Large intestine (tissue), 3 donors: ENCODE measurements around the gene GH2. TPM values are rescaled to one million over a fixed set of nuclear protein-coding genes. Genes with fewer than 3 reads are reported as not detected.
"Not testable (repeated sequence)": the region's sequence is repeated elsewhere in the genome, so short reads cannot be mapped to it uniquely, and the experiment has no call there.

Experiments used
- DNase-seq, 2 donors: peaks; one replicate each; pipeline versions ENCODE4 v3.0.0 to v3.0.0-alpha.2; 2013
- H3K27ac ChIP-seq: one replicate; pipeline ENCODE4 v1.5.1; 2013; ENCODE audit warnings: low read length
- H3K27me3 ChIP-seq: 2 replicates; pipeline ENCODE4 v1.6.1; 2013; ENCODE audit warnings: low read length; ENCODE audit not compliant: control insufficient read depth, insufficient read depth
- H3K36me3 ChIP-seq: 2 replicates; pipeline ENCODE4 v1.6.1; 2013; ENCODE audit warnings: low read length; ENCODE audit not compliant: control insufficient read depth, insufficient read depth
- H3K4me1 ChIP-seq: one replicate; pipeline ENCODE4 v1.6.1; 2013; ENCODE audit warnings: low read length; ENCODE audit not compliant: control insufficient read depth, insufficient read depth
- H3K4me3 ChIP-seq: one replicate; pipeline ENCODE4 v1.5.1; 2013; ENCODE audit warnings: low read length
- H3K9me3 ChIP-seq: one replicate; pipeline ENCODE4 v1.6.1; 2013; ENCODE audit warnings: mild to moderate bottlenecking, low read depth, low read length, moderate library complexity; ENCODE audit not compliant: control insufficient read depth
- WGBS: methylation state at CpG from one replicate; pipeline ENCODE4 v1.1.5; 2013; ENCODE audit warnings: low lambda C conversion rate; ENCODE audit not compliant: insufficient coverage; 5-methylcytosine and 5-hydroxymethylcytosine counted together
- polyA plus RNA-seq: library from polyadenylated mRNA; unstranded; fragments of 120-200 nt; gene quantifications from one replicate; pipeline ENCODE4 v1.2.1, GENCODE V29; 2013

The GH2 gene
- polyA plus RNA-seq, 1 donor = not detected

GRCh38 chr17:63873577-63873976 lies 8.2 kb downstream of the GH2 start, which contains the start of gene CSH2:
CSH2 (minus strand) TSS chr17:63873677; CDS start chr17:63873614, 63 bp downstream.
- not testable (repeated sequence) for H3K9me3 ChIP-seq, DNase-seq, H3K4me1 ChIP-seq, H3K27me3 ChIP-seq, H3K27ac ChIP-seq, H3K4me3 ChIP-seq, H3K36me3 ChIP-seq
- no CpG with 5 or more reads among the region's 7 CpGs for WGBS

GRCh38 chr17:63871646-63872365 lies 9.9 kb downstream of the GH2 start:
- not testable (repeated sequence) for H3K27ac ChIP-seq, H3K27me3 ChIP-seq, H3K4me3 ChIP-seq, DNase-seq, H3K36me3 ChIP-seq, H3K4me1 ChIP-seq, H3K9me3 ChIP-seq
- no CpG with 5 or more reads among the region's 15 CpGs for WGBS

- WGBS = no CpG with 5 or more reads among the region's 4 CpGs
- H3K9me3 ChIP-seq, DNase-seq, H3K27ac ChIP-seq, H3K4me3 ChIP-seq, H3K27me3 ChIP-seq, H3K36me3 ChIP-seq, H3K4me1 ChIP-seq: not testable (repeated sequence)
These were observed 11.5 kb downstream of the GH2 start for GRCh38 chr17:63870292-63870665.

- DNase-seq, H3K27ac ChIP-seq, H3K27me3 ChIP-seq, H3K36me3 ChIP-seq, H3K4me1 ChIP-seq, H3K4me3 ChIP-seq, H3K9me3 ChIP-seq: not testable (repeated sequence)
- no CpG with 5 or more reads among the region's 9 CpGs for WGBS
These were observed 12.1 kb downstream of the GH2 start for GRCh38 chr17:63869491-63870291.

- not testable (repeated sequence) for H3K36me3 ChIP-seq, DNase-seq, H3K9me3 ChIP-seq, H3K27ac ChIP-seq, H3K27me3 ChIP-seq, H3K4me1 ChIP-seq, H3K4me3 ChIP-seq
- no CpG with 5 or more reads among the region's 7 CpGs for WGBS
These were observed 15.1 kb downstream of the GH2 start for GRCh38 chr17:63866625-63867024.

- Histone ChIP-seq H3K36me3 (no peaks in the 10 kb centered on the region), H3K27ac (no peak overlapping the region), H3K4me3 (no peak overlapping the region), H3K27me3 (peaks cover 9% of the 10 kb centered on the region), H3K9me3 (no peaks in the 10 kb centered on the region), H3K4me1 (no peaks in the 10 kb centered on the region)
- WGBS = no CpG with 5 or more reads among the region's 3 CpGs
- DNase-seq = no peak
These were observed 22.5 kb downstream of the GH2 start for GRCh38 chr17:63859257-63859656.

- H3K4me3 ChIP-seq, H3K36me3 ChIP-seq, DNase-seq, H3K27ac ChIP-seq, H3K4me1 ChIP-seq, H3K9me3 ChIP-seq, H3K27me3 ChIP-seq: not testable (repeated sequence)
- WGBS = 100% methylated on average over 1 of the region's 8 CpGs
These were observed 25.3 kb downstream of the GH2 start for GRCh38 chr17:63856425-63856824.

- no peak for DNase-seq
- H3K4me1 ChIP-seq = no peaks in the 10 kb centered on the region
- H3K27ac ChIP-seq = no peak overlapping the region
- H3K36me3 ChIP-seq = no peaks in the 10 kb centered on the region
- no peaks in the 10 kb centered on the region for H3K9me3 ChIP-seq
- no CpG with 5 or more reads among the region's 8 CpGs for WGBS
- no peak overlapping the region for H3K4me3 ChIP-seq
- peaks cover 4% of the 10 kb centered on the region for H3K27me3 ChIP-seq
These were observed 26.6 kb downstream of the GH2 start for GRCh38 chr17:63855185-63855584.

GRCh38 chr17:63854709-63855108 lies 27.0 kb downstream of the GH2 start:
- DNase-seq = no peak
- Histone ChIP-seq H3K4me3 (no peak overlapping the region), H3K4me1 (no peaks in the 10 kb centered on the region), H3K9me3 (peaks cover 1% of the 10 kb centered on the region), H3K27ac (no peak overlapping the region), H3K36me3 (no peaks in the 10 kb centered on the region), H3K27me3 (peaks cover under 1% of the 10 kb centered on the region)
- WGBS = 20% methylated on average over 1 of the region's 5 CpGs

- Histone ChIP-seq H3K36me3 (no peaks in the 10 kb centered on the region), H3K27ac (no peak overlapping the region), H3K27me3 (no peaks in the 10 kb centered on the region), H3K4me3 (no peak overlapping the region), H3K9me3 (peaks cover 15% of the 10 kb centered on the region), H3K4me1 (no peaks in the 10 kb centered on the region)
- DNase-seq = no peak
- WGBS = 80% methylated on average over 1 of the region's 2 CpGs
These were observed 28.5 kb downstream of the GH2 start for GRCh38 chr17:63853260-63853659.
